Measurements from ENCODE around the gene PLA2G3.
A peak's percentile ranks its signal among the peaks of the same experiment; 100 is the strongest.
"Not testable (repeated sequence)": the region's sequence is repeated elsewhere in the genome, so short reads cannot be mapped to it uniquely, and the experiment has no call there.

PLA2G3 gene

DNA sequence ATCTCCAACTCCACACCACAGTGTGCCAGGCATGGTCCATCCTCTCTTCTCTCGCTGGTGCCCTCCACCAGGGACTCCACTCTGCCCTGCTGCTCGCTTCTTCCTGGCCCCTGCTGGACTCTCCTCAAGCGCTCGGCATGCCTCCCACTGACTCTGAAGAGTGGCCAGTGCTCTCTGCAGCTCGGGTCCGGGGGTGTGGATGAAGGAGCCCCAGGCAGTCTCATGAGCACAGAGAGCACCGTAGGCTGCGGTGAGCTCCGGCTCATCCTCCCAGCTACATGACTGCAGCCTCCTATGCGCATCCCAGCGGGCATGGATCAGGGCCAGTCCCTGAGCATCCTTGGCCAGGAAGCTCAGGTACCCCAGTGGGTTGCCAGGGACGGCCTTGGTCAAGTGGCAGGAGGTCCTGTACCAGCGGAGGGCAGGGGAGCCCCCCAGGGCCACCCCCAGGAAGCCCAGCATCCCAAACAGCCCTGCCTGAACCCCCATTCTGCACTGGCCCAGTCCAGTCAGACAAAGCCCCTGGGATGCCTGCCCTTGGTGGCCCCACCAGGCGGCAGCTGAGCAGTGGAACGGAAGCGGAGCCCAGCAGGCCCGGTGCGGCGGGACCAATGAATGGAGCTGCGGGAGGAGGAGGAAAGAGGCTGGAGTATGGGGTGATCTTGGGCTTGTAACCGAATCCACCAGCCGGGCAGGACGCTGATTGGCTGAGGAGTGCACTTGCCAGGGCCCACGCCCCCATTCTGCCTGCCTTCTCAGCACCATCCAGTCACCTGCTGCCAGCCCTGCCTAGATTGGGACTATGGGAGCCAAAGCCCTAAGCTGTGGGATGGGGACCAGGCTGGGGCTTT lies at the start of gene PLA2G3:
PLA2G3 (minus strand) TSS at position 643 of the 851 bp plus-strand sequence; CDS start at position 489, 154 bp downstream.
- H3K9me3 Mint-ChIP-seq: no peaks in the 10 kb centered on the region
- DNase-seq: no peak
- peaks cover 8% of the 10 kb centered on the region for H3K27me3 Mint-ChIP-seq
- no peaks in the 10 kb centered on the region for H3K36me3 Mint-ChIP-seq (ENCODE audit: low read depth)
- no peak within 1 kb of the TSS for H3K27ac Mint-ChIP-seq
- H3K4me3 Mint-ChIP-seq: no peak within 1 kb of the TSS
- peaks cover 7% of the 10 kb centered on the region for H3K4me1 Mint-ChIP-seq (ENCODE audit: low read depth)

DNA sequence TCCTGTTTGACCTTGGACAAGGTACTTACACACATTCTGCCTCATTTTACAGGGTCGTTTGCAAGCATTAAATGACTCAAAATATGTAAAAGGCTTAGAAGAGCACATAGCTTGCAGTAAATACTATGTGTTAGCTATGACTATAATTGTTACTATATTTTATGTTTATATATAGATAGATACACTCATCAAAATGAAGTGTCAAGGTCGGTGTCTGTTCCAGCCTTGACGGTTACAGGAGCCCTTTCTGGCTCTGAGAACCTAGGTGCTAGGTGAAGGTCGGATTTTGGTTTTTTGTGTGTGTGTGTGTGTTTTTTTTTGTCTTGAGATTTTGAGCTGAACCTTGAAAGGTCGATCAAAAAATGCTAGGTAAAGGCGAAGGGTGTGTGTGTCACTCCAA lies 47.3 kb upstream of the PLA2G3 start:
- H3K27me3 Mint-ChIP-seq: no peaks in the 10 kb centered on the region
- no peak overlapping the region for H3K27ac Mint-ChIP-seq
- no peak for DNase-seq
- peaks cover 58% of the 10 kb centered on the region for H3K36me3 Mint-ChIP-seq (ENCODE audit: low read depth)
- no peaks in the 10 kb centered on the region for H3K9me3 Mint-ChIP-seq
- H3K4me1 Mint-ChIP-seq (ENCODE audit: low read depth): no peaks in the 10 kb centered on the region
- no peak overlapping the region for H3K4me3 Mint-ChIP-seq

DNA sequence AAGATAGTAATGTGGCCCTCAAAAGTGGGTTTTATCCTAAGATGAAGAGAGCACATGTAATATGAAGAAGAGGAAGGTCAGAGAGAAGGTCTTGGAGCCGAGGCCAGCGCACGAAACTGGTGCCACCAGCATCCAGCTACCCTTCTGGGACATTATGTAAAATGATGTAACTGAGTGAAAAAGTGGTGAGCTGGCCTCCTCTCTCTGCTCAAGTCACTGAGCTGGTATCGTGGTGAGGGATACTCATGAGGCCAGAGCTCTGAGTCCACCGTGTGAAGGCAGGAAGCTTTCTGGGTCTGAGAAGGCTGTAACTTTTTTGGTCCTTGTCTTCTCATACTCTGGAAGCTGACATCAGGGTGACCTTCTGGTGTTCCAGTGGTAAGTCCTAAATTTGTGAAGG lies 44.7 kb upstream of the PLA2G3 start:
- H3K9me3 Mint-ChIP-seq: peaks cover 2% of the 10 kb centered on the region
- no peak overlapping the region for H3K4me3 Mint-ChIP-seq
- H3K36me3 Mint-ChIP-seq (ENCODE audit: low read depth): peaks cover 58% of the 10 kb centered on the region
- DNase-seq: no peak
- H3K27ac Mint-ChIP-seq: peak overlapping the region; percentile 37
- peaks cover 2% of the 10 kb centered on the region for H3K4me1 Mint-ChIP-seq (ENCODE audit: low read depth)
- no peaks in the 10 kb centered on the region for H3K27me3 Mint-ChIP-seq

- Mint-ChIP-seq H3K27me3 (no peaks in the 10 kb centered on the region), H3K4me3 (no peak overlapping the region), H3K9me3 (peaks cover 2% of the 10 kb centered on the region), H3K36me3 (ENCODE audit: low read depth) (peaks cover 62% of the 10 kb centered on the region), H3K27ac (no peak overlapping the region), H3K4me1 (ENCODE audit: low read depth) (peaks cover 10% of the 10 kb centered on the region)
- DNase-seq: no peak
Measured at GRCh38 chr22:31184015-31184414, 43.7 kb upstream of the PLA2G3 start.

DNA sequence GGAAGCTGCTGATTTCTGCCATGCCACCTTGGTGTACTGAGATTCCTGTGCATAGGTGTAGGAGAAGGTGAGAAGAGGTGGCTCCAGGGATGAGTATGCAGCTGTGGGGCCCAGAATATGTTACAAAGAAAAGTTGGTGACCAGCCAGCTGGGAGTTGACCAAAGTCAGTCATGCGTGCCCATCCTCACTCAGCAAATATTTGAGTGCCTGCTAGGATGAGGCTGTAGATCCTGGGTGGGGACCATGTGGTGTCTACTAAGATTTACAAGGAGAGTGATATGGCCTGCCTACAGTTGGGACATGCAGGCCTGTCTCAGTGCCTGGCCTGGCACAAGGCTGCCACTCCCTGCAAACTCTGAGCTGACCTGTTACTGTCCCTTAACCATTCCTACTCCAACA lies 39.0 kb upstream of the PLA2G3 start:
- H3K4me1 Mint-ChIP-seq (ENCODE audit: low read depth): peaks cover 31% of the 10 kb centered on the region
- H3K36me3 Mint-ChIP-seq (ENCODE audit: low read depth): peaks cover 63% of the 10 kb centered on the region
- peak overlapping the region; percentile 45 for H3K27ac Mint-ChIP-seq

DNA sequence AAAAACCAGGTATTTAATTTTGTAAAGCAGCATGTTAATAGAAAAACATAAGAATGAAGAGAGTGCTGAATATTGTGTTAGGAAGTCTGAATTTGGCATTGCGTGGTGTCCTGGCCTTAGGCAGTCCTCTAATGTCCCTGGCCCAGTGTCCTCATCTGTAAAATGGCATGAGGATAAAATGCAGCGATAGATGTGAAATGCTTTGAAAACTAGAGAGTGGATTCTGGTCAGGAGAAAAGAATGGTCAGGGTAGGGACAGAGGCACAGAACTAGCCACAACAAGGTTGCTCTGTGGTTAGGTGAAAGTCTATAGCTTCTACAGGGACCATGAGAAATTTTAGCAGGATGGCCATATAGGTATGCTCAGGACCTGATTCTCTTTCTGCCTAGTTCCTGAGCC lies 38.6 kb upstream of the PLA2G3 start:
- H3K27me3 Mint-ChIP-seq: no peaks in the 10 kb centered on the region
- peaks cover 36% of the 10 kb centered on the region for H3K4me1 Mint-ChIP-seq (ENCODE audit: low read depth)
- H3K4me3 Mint-ChIP-seq: no peak overlapping the region
- H3K36me3 Mint-ChIP-seq (ENCODE audit: low read depth): peaks cover 62% of the 10 kb centered on the region
- no peak for DNase-seq
- H3K27ac Mint-ChIP-seq: peak overlapping the region; percentile 17
- H3K9me3 Mint-ChIP-seq: peaks cover 2% of the 10 kb centered on the region

More for the DNA sequence above, 39.0 kb upstream of the PLA2G3 start:
- Mint-ChIP-seq H3K9me3 (peaks cover 2% of the 10 kb centered on the region), H3K4me3 (no peak overlapping the region), H3K27me3 (no peaks in the 10 kb centered on the region)
- DNase-seq: no peak

DNA sequence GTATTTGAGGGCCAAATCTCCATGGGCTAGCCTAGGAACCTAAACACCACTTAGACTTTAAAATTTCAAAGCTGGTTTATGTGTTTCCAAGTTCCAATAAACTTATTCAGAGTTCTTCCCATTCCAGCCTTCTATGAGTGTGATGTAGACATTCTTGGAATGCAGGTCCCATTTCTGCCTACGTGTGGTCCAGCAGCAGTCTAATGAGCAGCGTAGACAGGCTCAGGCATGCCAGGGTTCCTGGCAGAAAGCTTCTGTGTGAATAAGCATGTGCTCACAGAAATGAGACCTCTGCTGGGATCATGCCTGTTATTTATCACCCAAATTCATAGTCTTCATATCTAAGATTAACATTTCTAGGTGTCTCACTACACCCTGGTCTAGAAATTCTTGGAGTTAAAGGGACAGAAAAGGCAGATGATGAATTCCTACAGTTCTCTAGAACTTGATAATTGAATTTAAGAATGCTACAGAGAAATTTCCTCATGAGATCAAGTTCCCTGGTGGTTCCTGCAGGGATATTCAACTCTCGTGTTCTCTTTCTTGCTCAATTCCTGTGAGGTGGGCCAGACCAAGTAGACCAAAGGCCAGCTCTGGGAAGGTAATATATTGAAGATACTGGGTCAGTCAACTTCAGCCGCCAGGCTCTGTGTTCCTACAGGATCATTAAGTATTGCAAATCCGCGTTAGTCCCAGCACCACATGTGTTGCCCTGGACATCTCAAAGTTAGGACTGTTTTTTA lies 37.3 kb upstream of the PLA2G3 start:
- Mint-ChIP-seq H3K9me3 (peaks cover 2% of the 10 kb centered on the region), H3K27ac (peak overlapping the region; percentile 26), H3K4me3 (no peak overlapping the region), H3K4me1 (ENCODE audit: low read depth) (peaks cover 49% of the 10 kb centered on the region), H3K27me3 (no peaks in the 10 kb centered on the region), H3K36me3 (ENCODE audit: low read depth) (peaks cover 65% of the 10 kb centered on the region)
- DNase-seq: no peak

DNA sequence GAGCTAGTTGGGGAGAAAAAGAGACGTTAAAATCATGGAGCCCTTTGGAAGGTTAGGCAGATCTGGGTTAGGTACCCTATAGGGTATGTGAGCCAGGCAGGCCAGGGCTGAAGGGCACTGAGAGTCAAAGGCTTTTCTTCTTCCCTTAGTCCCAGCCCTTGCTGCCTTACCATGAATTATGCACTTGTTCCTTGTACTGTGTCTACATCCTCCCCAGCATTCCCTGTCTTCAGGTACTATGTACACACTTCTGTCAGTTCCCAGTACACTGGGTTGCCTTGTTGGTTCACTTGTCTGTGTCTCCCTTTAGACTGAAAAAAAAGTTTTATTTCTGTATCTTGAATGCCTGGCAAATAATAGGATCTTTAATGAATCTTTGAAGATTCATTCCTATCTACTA lies 36.6 kb upstream of the PLA2G3 start:
- H3K27ac Mint-ChIP-seq: peak overlapping the region; percentile 26
- DNase-seq: no peak
- H3K9me3 Mint-ChIP-seq: peaks cover 2% of the 10 kb centered on the region
- H3K4me3 Mint-ChIP-seq: no peak overlapping the region
- peaks cover 64% of the 10 kb centered on the region for H3K36me3 Mint-ChIP-seq (ENCODE audit: low read depth)
- H3K27me3 Mint-ChIP-seq: no peaks in the 10 kb centered on the region
- H3K4me1 Mint-ChIP-seq (ENCODE audit: low read depth): peaks cover 52% of the 10 kb centered on the region

GRCh38 chr22:31173386-31174145 lies 33.3 kb upstream of the PLA2G3 start:
- Mint-ChIP-seq H3K36me3 (ENCODE audit: low read depth) (peaks cover 54% of the 10 kb centered on the region), H3K27ac (peak overlapping the region; percentile 92), H3K9me3 (no peaks in the 10 kb centered on the region), H3K27me3 (no peaks in the 10 kb centered on the region), H3K4me3 (peak overlapping the region; percentile 37), H3K4me1 (ENCODE audit: low read depth) (peaks cover 49% of the 10 kb centered on the region)
- peak; percentile 33 for DNase-seq

DNA sequence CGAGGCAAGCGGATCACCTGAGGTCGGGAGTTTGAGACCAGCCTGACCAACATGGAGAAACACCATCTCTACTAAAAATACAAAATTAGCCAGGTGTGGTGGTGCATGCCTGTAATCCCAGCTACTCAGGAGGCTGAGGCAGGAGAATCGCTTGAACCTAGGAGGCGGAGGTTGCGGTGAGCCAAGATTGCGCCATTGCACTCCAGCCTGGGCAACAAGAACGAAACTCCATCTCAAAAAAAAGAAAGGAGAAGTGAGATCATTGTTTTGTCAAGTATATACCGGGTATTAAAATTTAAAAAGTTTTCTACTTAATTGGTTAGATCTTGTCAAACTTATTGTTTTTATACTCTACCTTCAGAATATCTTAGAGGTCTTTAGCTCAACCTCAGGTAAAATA lies 31.4 kb upstream of the PLA2G3 start:
- H3K4me1 Mint-ChIP-seq (ENCODE audit: low read depth): peaks cover 47% of the 10 kb centered on the region

DNA sequence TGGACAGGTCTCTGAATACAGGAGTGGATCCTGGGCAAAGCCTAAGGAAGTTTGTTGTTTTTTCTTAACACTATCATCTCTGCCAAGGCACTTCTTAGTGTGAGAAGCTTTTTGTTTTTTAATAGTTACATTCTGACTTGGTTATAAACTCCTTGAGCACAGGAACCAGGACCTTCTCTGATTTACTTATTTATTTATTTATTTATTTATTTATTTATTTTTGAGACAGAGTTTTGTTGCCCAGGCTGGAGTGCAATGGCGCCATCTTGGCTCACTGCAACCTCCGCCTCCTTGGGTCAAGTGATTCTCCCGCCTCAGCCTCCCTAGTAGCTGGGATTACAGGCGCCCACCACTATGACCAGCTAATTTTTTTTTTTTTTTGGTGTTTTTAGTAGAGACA lies 30.7 kb upstream of the PLA2G3 start:
- no peak for DNase-seq
- Mint-ChIP-seq H3K27me3 (no peaks in the 10 kb centered on the region), H3K36me3 (ENCODE audit: low read depth) (peaks cover 53% of the 10 kb centered on the region), H3K9me3 (no peaks in the 10 kb centered on the region), H3K27ac (no peak overlapping the region), H3K4me3 (no peak overlapping the region), H3K4me1 (ENCODE audit: low read depth) (peaks cover 48% of the 10 kb centered on the region)

More for the DNA sequence above, 31.4 kb upstream of the PLA2G3 start:
- not testable (repeated sequence) for H3K27me3 Mint-ChIP-seq, H3K4me3 Mint-ChIP-seq, H3K27ac Mint-ChIP-seq, DNase-seq, H3K9me3 Mint-ChIP-seq
- H3K36me3 Mint-ChIP-seq (ENCODE audit: low read depth): peaks cover 53% of the 10 kb centered on the region

DNA sequence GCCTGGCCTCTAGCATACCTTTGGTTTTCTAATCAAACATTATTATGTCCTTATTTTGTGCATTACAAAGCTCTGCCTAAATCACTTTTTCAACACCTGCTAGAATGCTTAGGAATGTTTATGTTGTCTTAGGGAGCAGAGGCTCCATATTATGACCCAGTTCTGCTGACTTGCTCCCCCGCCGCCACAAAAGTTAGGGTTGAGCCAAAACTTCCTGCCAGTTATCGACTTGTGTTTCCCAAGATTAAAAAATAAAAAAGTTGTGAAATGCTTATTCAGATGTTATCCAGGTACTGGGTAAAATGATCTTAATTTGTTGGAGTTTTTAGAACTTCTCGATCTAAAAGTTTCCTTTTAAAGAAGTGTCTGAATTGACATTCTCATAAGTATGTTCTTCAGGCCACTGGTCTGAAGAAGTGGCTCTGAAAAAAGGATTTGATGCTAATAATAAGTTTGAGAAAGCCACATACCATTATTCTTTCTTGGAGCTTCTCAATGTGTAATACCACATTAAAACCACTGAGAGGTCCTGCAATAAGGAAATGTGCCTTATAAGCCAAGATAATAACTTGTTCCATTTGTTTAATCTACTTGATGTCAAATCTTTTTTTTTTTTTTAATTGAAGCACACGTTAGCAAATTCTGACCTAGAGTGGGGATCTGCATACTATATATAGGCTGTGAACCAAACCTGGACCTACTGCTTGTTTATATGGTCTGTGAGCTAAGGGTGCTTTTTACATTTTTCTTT lies 21.9 kb upstream of the PLA2G3 start:
- Mint-ChIP-seq H3K27me3 (no peaks in the 10 kb centered on the region), H3K4me1 (ENCODE audit: low read depth) (peaks cover 40% of the 10 kb centered on the region), H3K9me3 (no peaks in the 10 kb centered on the region), H3K27ac (peak overlapping the region; percentile 99), H3K4me3 (peak overlapping the region; percentile 51), H3K36me3 (ENCODE audit: low read depth) (peaks cover 41% of the 10 kb centered on the region)
- no peak for DNase-seq

- peaks cover 38% of the 10 kb centered on the region for H3K4me1 Mint-ChIP-seq (ENCODE audit: low read depth)
- DNase-seq: no peak
- H3K27ac Mint-ChIP-seq: peak overlapping the region; percentile 99
- H3K27me3 Mint-ChIP-seq: no peaks in the 10 kb centered on the region
- H3K9me3 Mint-ChIP-seq: no peaks in the 10 kb centered on the region
- H3K4me3 Mint-ChIP-seq: peak overlapping the region; percentile 95
- peaks cover 36% of the 10 kb centered on the region for H3K36me3 Mint-ChIP-seq (ENCODE audit: low read depth)
Measured at GRCh38 chr22:31161386-31161785, 21.1 kb upstream of the PLA2G3 start.

Data from activated T-cell treated with anti-CD3 and anti-CD28 coated beads, Interleukin-2, amount 50 U/mL, for 24 hours (primary cell).